ENCODE data around the gene AATF.

Gene AATF

DNA sequence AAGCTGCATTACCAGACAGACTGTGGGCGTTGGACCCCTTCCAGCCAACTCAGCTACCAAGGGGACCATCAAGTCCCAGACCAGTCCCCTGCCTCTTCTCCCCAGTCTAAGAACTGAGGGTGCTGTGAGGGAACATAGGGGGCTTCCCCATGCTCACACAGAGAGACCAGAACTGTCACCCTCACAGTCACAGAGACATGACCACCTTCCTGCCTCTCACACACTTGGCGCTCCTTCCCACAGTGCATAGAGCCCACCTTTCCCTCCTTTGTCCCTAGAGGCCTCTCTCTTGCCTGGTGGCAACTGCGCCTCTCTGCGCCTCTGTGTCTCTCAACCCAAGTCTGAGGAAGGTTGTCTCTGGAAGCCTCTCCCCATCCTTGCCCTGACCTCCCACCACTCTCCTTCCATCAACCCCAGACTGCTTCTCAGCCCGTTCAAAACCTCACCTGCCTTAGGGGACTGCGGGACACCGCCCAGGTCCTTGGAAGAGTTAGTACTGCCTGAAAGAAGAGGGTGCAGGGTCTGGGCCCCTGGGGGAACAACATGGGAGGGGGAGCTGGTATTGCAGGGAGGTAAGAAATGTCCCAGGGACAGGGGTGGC is 17.6 kb upstream of the AATF start:
- no peak for DNase-seq (ENCODE audit: low read depth in 1 of 2, low spot score in 1 of 2)

DNA sequence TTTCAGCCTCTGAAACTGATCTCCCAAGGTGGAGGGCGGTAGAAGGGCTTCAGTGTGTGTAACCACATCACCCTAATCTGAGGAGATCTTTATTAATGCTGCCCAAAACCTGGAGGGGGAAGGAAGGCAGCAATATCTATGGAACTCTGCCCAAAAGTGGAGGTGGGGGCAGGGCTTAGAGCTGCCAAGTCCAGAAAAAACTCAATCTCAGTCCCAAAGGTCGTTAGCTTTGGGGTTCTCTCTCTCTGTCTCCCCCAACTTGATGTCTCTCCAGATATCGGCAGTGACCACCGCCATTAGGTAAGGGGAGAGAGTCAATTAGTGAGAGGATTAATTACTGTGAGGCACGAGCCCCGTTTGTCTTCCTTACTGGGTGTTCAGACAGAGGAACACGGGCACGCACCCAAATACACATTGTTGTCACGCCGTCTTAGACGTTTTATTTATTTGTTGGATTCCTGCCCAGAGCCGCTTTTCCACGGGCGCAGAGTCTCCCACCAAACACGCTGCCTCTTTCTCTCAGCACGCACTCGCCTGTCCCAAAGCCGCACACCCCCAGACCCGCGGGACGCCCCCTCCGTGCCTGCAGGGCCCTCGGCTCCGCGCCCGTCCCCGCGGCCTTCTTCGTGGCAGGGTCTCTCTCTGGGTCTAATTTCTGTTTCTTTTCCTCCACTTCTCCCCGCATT is 16.9 kb upstream of the AATF start:
- no peak for DNase-seq (ENCODE audit: low read depth in 1 of 2, low spot score in 1 of 2)

DNA sequence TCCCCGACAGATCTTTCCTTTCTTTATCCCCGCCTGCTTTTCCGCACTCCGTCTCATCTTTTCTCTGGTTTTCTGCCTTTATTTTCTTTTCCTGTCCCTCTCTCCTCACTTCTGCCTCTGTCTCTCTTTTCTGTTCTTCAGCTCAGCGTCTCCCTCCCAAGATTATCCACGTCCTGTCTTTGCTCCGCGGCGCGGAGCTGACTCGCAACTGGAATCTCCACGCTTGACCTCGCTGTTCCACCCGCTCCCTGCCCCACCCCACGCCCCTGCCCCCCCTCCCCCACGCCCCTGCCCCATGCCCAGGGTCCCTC is 16.4 kb upstream of the AATF start:
- no peak for DNase-seq (ENCODE audit: low read depth in 1 of 2, low spot score in 1 of 2)

- DNase-seq (ENCODE audit: low read depth in 1 of 2, low spot score in 1 of 2) = no peak
These were observed 15.9 kb upstream of the AATF start for GRCh38 chr17:36932694-36933511.

- DNase-seq (ENCODE audit: low read depth in 1 of 2, low spot score in 1 of 2) = no peak
These were observed 15.1 kb upstream of the AATF start for GRCh38 chr17:36933512-36934143.

DNA sequence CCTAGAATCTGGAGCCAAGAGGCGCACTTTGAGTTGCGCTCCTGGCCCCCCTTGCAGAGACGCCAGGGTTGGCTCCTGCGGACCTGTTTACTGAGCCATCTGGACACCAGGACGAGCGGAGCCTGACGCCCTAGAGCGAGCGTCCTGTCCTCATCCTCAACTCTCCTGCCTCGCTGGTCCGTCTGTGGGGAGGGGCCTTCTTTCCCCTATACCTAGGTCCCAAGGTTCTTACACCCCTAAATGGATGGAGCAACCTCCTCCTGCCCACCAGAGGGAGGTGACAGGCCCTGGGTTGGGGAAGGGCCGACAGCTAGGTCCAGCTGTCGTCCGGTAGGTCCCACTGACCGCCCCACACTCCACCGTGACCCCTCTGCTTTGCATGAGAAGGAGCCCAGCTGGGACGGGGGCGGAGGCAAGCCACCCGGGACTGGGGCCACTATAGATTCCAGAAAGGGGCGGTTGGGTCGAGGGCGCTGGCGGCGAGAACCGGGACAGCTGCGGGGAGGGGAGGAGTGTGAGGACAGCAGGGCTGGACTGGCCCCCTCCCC is 14.5 kb upstream of the AATF start:
- DNase-seq (ENCODE audit: low read depth in 1 of 2, low spot score in 1 of 2) = no peak

- no peak for DNase-seq (ENCODE audit: low read depth in 1 of 2, low spot score in 1 of 2)
These were observed 13.8 kb upstream of the AATF start for GRCh38 chr17:36934692-36935630.

- no peak for DNase-seq (ENCODE audit: low read depth in 1 of 2, low spot score in 1 of 2)
These were observed 12.9 kb upstream of the AATF start for GRCh38 chr17:36935671-36936454.

GRCh38 chr17:36936455-36937000 is 12.2 kb upstream of the AATF start:
- no peak for DNase-seq (ENCODE audit: low read depth in 1 of 2, low spot score in 1 of 2)

DNA sequence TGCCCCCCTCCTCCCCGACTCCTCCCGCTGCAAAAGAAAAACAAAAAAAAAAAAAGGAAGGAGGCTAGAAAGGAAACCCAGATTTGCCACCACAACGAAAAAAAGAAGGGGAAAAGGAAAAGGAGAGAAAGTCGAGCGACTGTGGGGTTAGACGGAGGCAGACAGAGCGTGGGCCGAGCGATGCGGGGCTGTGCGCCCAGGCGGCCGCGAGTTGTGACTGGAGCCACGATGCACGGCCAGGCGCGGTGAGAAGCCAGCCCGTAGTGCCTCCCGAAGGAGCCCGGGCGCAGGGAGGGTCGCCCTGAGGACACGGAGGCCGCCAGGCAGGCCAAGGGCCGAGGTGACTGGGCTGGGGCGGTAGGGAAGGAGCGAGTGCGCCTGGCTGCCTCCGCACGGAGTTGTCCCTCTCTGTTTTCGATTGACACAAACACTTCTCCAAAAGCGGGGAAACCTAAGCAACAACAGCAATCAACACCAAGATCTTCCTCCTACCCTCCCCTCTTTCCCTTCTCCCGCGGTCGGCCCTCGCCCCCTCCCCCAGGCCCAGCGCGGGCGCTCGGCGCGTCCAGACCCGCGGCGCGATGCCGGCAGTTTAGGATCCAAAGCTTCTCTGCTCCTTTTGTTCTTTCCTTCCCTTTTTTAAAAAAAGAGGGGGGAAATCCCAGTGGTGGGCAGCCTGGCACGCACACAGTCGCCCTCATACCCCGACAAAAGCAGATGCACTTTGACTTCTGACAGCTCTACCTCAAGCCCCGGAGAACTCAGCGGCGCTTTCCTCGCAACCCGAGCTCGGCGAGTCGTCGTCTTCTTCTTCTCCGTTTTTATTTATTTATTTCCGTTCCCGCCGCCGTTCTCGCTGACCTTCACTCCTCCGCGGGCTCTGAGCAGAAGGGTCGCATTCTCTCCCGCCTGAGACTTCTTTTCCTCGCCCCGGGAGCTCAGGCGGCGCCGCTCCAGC is 11.5 kb upstream of the AATF start, which contains the start of gene LHX1:
LHX1 (plus strand) TSS at position 475 of the 958 bp plus-strand sequence. CDS start 723 bp downstream, outside the sequence.
- DNase-seq (ENCODE audit: low read depth in 1 of 2, low spot score in 1 of 2) = no peak

DNA sequence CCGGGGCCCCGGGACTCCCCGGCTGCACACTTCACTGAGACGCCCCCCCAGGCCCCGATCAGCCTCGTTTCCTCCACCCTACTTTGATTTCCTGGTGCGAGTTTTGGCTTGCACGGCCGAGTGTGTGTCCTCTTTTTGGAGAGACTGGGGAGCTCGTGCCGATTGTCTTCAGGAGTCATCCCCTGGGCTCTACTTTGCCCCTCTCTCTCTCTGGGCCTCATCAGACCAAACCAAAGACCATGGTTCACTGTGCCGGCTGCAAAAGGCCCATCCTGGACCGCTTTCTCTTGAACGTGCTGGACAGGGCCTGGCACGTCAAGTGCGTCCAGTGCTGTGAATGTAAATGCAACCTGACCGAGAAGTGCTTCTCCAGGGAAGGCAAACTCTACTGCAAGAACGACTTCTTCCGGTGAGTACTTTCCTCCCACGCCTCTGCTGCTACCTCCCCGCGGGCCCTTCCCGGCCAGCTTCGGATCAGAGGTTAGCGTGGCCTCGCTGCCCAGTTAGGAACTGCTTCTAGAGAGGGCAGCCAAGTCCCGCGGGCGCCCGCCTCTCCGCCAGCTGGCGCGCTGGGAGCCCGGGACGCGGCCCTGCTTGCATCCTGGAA is 10.7 kb upstream of the AATF start:
- no peak for DNase-seq (ENCODE audit: low read depth in 1 of 2, low spot score in 1 of 2)

GRCh38 chr17:36938566-36939051 is 10.1 kb upstream of the AATF start:
- no peak for DNase-seq (ENCODE audit: low read depth in 1 of 2, low spot score in 1 of 2)

DNA sequence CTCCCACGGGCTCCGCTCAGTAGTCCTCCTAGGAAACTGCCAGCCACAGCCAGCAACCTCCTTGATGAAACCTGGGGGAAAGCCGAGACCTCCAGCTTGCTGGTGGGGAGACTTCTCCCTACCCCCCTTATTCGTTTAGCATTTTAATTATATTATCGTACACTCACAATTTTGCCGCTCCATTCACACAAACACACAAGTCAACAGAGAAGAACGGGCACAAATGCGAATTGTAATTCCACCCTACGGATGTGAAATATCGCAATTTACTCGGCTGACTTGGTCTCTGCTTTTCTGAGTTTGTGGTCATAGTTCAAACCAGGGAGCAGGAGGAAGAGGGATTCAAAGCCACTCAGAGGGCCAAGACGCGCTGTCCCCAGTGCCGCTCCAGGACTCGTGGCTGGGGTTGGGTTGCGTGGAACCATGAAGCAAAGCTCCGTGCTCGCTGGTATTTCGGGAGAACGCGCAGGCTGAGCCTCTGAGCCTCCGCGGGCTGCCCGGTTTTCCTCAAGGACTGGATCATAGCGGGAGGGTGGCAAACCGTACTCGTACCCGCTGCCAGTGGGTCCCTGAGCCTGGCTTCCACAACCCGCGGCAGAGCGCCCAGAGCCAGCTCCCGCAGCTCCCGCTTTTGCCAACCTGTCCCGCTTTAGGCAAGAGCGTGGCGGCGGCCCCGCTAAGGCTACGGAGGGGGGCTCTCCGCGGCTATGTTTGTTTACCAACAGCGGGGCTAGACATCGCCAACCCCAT is 9.5 kb upstream of the AATF start:
- no peak for DNase-seq (ENCODE audit: low read depth in 1 of 2, low spot score in 1 of 2)

GRCh38 chr17:36939802-36940312 is 8.9 kb upstream of the AATF start:
- DNase-seq (ENCODE audit: low read depth in 1 of 2, low spot score in 1 of 2) = no peak

DNA sequence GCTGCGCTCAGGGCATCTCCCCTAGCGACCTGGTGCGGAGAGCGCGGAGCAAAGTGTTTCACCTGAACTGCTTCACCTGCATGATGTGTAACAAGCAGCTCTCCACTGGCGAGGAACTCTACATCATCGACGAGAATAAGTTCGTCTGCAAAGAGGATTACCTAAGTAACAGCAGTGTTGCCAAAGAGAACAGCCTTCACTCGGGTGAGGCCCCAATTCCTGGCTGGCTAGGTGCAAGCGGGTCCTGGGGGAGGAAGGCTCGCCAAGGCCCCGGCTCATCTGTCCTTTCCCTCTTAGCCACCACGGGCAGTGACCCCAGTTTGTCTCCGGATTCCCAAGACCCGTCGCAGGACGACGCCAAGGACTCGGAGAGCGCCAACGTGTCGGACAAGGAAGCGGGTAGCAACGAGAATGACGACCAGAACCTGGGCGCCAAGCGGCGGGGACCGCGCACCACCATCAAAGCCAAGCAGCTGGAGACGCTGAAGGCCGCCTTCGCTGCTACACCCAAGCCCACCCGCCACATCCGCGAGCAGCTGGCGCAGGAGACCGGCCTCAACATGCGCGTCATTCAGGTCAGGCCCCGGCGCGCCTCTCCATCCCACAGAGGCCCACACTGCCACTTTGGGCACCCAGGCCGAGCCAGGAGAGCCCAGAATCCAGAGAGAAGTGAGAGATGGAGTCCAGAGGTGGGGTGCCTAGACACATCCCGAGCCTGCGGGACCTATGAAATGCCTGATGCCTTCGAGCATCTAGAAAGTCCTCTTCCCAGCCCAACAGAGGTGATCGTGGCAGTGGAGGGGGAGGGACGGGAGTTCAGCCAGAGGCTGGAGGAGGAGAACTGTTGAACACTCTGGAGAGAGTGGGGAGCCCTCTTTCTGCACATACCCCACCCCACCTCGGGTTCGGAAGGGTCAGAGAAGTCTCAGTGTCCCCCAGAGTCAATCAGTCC is 8.2 kb upstream of the AATF start:
- no peak for DNase-seq (ENCODE audit: low read depth in 1 of 2, low spot score in 1 of 2)
